ENCODE data around the gene UNC13D. TPM values are rescaled to one million over a fixed set of nuclear protein-coding genes. Genes with fewer than 3 reads are reported as not detected.

Gene UNC13D
- total RNA-seq, 2 donors from 2014 or later: 6.3 to 6.4 TPM

DNA sequence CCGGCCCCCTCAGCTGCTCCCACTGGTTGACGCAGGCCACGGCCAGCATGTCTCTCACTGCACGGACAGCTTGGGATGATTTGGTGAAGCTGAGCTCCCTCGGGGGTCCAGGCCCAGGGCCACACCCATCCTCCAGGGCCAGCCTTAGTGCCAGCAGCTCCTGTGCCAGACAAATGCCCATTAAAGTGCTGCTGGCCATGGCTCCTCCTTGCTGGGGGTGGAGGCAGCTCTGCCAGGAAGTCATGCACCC lies 31.7 kb upstream of the UNC13D start:
- peaks cover 39% of the 10 kb centered on the region for H3K27me3 Mint-ChIP-seq (ENCODE audit: insufficient read depth)
- H3K9me3 Mint-ChIP-seq: no peaks in the 10 kb centered on the region
- Histone ChIP-seq H3K9me3 (ENCODE audit: control insufficient read depth, low read length) (no peaks in the 10 kb centered on the region), H3K27ac (ENCODE audit: low read depth, low read length) (no peak overlapping the region), H3K9ac (ENCODE audit: extremely low read depth, low read length, poor library complexity, severe bottlenecking) (no peak overlapping the region), H3K36me3 (ENCODE audit: control insufficient read depth, insufficient read depth, low read length) (no peaks in the 10 kb centered on the region), H3K27me3 (ENCODE audit: control insufficient read depth, insufficient read depth, low read length, poor library complexity, severe bottlenecking) (peaks cover 39% of the 10 kb centered on the region), H3K4me3 (ENCODE audit: low read length) (no peak overlapping the region), H3K4me1 (ENCODE audit: control insufficient read depth, insufficient read depth, low read length) (no peaks in the 10 kb centered on the region)
- 87 to 91% methylated on average over 5 of the region's 5 CpGs for WGBS, 2 experiments (ENCODE audit: insufficient coverage in 1 of 2, insufficient read length in 1 of 2)
- no peak overlapping the region for H3K27ac Mint-ChIP-seq
- DNase-seq: no peak
- no peaks in the 10 kb centered on the region for H3K36me3 Mint-ChIP-seq (ENCODE audit: low read depth)
- no peak overlapping the region for H3K4me3 Mint-ChIP-seq
- peaks cover 10% of the 10 kb centered on the region for H3K4me1 Mint-ChIP-seq
- TF ChIP-seq, protein P1, sequence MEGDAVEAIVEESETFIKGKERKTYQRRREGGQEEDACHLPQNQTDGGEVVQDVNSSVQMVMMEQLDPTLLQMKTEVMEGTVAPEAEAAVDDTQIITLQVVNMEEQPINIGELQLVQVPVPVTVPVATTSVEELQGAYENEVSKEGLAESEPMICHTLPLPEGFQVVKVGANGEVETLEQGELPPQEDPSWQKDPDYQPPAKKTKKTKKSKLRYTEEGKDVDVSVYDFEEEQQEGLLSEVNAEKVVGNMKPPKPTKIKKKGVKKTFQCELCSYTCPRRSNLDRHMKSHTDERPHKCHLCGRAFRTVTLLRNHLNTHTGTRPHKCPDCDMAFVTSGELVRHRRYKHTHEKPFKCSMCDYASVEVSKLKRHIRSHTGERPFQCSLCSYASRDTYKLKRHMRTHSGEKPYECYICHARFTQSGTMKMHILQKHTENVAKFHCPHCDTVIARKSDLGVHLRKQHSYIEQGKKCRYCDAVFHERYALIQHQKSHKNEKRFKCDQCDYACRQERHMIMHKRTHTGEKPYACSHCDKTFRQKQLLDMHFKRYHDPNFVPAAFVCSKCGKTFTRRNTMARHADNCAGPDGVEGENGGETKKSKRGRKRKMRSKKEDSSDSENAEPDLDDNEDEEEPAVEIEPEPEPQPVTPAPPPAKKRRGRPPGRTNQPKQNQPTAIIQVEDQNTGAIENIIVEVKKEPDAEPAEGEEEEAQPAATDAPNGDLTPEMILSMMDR (conservative IDR thresholded peaks at IDR 0.05): no peak

DNA sequence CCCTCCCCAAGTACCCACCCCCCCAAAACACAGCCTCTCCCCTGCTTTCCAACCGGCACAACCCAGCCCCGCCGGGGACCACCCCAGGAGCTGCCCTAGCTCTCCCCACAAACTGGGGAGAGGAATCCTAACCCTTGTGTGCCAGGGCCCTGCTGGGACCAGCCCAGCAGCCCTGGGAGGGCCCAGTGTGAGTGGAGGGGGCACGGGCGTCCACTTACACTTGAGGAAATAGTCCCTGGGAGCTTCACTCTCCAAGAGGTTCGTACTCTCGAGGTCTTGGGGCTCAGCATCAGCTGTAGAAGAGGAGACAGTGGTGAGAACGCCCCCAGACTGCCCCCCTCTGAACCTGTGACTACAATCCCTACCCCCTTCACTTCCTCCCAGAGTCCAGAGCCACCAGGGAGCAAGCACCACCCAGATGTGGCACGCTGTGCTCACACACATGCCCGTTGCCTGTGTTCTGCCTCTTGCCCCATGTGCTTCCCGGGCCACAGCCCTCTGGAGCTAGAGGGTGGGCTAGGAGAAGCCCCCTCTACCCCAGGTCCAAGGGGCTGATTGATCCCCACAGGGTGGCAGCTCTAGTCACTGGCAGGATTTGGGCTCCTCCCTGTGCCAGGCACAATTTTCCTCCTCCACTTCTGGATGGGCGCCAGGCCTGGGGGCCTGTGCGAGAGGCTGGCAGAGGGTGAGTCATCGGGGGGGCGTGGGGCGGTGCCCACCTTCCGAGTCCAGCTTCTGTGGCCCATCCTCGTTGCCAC lies 31.2 kb upstream of the UNC13D start:
- H3K9me3 ChIP-seq (ENCODE audit: control insufficient read depth, low read length): no peaks in the 10 kb centered on the region
- Mint-ChIP-seq H3K36me3 (ENCODE audit: low read depth) (no peaks in the 10 kb centered on the region), H3K4me3 (no peak overlapping the region), H3K27me3 (ENCODE audit: insufficient read depth) (peaks cover 35% of the 10 kb centered on the region), H3K4me1 (peaks cover 15% of the 10 kb centered on the region), H3K27ac (no peak overlapping the region), H3K9me3 (no peaks in the 10 kb centered on the region)
- no peaks in the 10 kb centered on the region for H3K36me3 ChIP-seq (ENCODE audit: control insufficient read depth, insufficient read depth, low read length)
- H3K4me3 ChIP-seq (ENCODE audit: low read length): no peak overlapping the region
- peaks cover 39% of the 10 kb centered on the region for H3K27me3 ChIP-seq (ENCODE audit: control insufficient read depth, insufficient read depth, low read length, poor library complexity, severe bottlenecking)
- TF ChIP-seq, protein P1 (conservative IDR thresholded peaks at IDR 0.05): no peak
- 81 to 82% methylated on average over 13 to 17 of the region's 18 CpGs for WGBS, 2 experiments (ENCODE audit: insufficient coverage in 1 of 2, insufficient read length in 1 of 2)
- no peaks in the 10 kb centered on the region for H3K4me1 ChIP-seq (ENCODE audit: control insufficient read depth, insufficient read depth, low read length)
- DNase-seq: no peak
- no peak overlapping the region for H3K9ac ChIP-seq (ENCODE audit: extremely low read depth, low read length, poor library complexity, severe bottlenecking)
- no peak overlapping the region for H3K27ac ChIP-seq (ENCODE audit: low read depth, low read length)

DNA sequence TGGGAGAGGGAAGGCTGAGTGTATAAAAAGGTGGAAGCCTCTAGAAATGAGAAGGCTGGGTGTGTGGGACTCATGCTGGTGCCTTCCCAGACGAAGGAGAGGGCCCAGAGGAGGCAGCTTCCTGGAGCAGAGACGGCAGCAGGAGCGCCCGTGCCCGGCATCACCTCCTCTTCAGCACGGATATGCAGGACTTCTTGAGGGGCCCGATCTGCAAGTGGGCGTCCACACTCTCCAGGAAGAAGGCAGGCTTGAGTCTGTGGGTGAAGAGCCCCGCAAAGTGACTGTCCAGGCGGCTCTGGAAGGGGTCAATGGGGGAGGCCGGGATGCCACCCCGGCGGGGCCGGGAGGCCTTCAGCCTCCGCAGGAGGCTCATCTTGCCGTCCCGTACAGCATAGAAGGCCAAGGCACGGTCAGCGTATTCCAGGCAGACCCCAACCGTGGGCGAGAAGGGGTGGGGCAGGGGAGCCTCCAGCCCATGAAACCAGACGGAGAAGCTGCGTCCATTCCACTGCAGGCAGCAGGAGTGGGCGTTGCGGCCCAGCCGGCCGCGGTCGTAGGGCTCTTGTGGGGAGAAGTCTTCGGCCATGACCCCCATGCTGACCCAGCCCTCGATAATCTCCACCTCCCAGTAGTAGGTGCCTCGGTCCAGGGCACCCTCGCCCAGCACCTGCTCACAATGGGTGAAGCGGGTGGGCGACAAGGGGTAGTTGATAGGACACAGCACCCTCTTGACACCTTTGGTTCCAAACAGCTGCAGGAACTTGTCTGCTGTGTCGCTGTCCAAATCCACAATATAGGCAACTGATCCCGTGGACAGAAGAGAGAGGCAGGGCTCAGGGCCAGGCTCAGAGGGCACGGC lies 30.3 kb upstream of the UNC13D start:
- no peak overlapping the region for H3K4me3 ChIP-seq (ENCODE audit: low read length)
- no peak overlapping the region for H3K27ac ChIP-seq (ENCODE audit: low read depth, low read length)
- no peaks in the 10 kb centered on the region for H3K9me3 Mint-ChIP-seq
- peak; percentile 58 for DNase-seq
- 90 to 93% methylated on average over 19 to 37 of the region's 38 CpGs for WGBS, 2 experiments (ENCODE audit: insufficient coverage in 1 of 2, insufficient read length in 1 of 2)
- TF ChIP-seq, protein P1 (conservative IDR thresholded peaks at IDR 0.05): no peak
- peaks cover 3% of the 10 kb centered on the region for H3K4me1 ChIP-seq (ENCODE audit: control insufficient read depth, insufficient read depth, low read length)
- no peaks in the 10 kb centered on the region for H3K36me3 ChIP-seq (ENCODE audit: control insufficient read depth, insufficient read depth, low read length)
- no peaks in the 10 kb centered on the region for H3K9me3 ChIP-seq (ENCODE audit: control insufficient read depth, low read length)
- H3K36me3 Mint-ChIP-seq (ENCODE audit: low read depth): no peaks in the 10 kb centered on the region
- H3K9ac ChIP-seq (ENCODE audit: extremely low read depth, low read length, poor library complexity, severe bottlenecking): no peak overlapping the region
- peaks cover 17% of the 10 kb centered on the region for H3K4me1 Mint-ChIP-seq
- peaks cover 32% of the 10 kb centered on the region for H3K27me3 ChIP-seq (ENCODE audit: control insufficient read depth, insufficient read depth, low read length, poor library complexity, severe bottlenecking)
- no peak overlapping the region for H3K27ac Mint-ChIP-seq
- H3K4me3 Mint-ChIP-seq: no peak overlapping the region
- peaks cover 28% of the 10 kb centered on the region for H3K27me3 Mint-ChIP-seq (ENCODE audit: insufficient read depth)

Measured in endodermal cell (in vitro differentiated cells).